PFSK-1 (cell line): ENCODE results near the gene SLC25A39. TPM values are rescaled to one million over a fixed set of nuclear protein-coding genes. Genes with fewer than 3 reads are reported as not detected.

Experiments
- FOXP2 ChIP-seq: optimal IDR thresholded peaks from 2 replicates; pipeline ENCODE3; 2011; ENCODE audit warnings: borderline replicate concordance, control low read depth, inconsistent platforms; ENCODE audit not compliant: insufficient read depth; ENCODE audit errors: extremely low read length, extremely low read depth
- POLR2AphosphoS5 ChIP-seq: IDR thresholded peaks from 2 replicates; pipeline ENCODE4 v1.6.1; 2012; ENCODE audit warnings: low read depth, mild to moderate bottlenecking, control low read depth, low read length, moderate library complexity
- SIN3A ChIP-seq: IDR thresholded peaks from 2 replicates; pipeline ENCODE4 v1.6.1; 2012; ENCODE audit warnings: mild to moderate bottlenecking, low read length, moderate library complexity, borderline replicate concordance; ENCODE audit not compliant: insufficient read depth
- TAF1 ChIP-seq: IDR thresholded peaks from 2 replicates; pipeline ENCODE4 v1.6.1; 2012; ENCODE audit warnings: low read length, control low read depth, borderline replicate concordance; ENCODE audit not compliant: insufficient read depth
- polyA plus RNA-seq: library from polyadenylated mRNA; unstranded; fragments of >200 nt; gene quantifications from one replicate; pipeline ENCODE4 v1.2.1, GENCODE V29; 2012; ENCODE audit warnings: low read depth, missing spikeins; ENCODE audit not compliant: insufficient read length
- TF ChIP-seq, protein P1 (sequence below), 2 experiments: IDR thresholded peaks; 2 replicates each; pipeline versions ENCODE4 v1.6.1 to v1.8.0; 2011 to 2012; ENCODE audit warnings: low read depth in 2 of 2, low read length in 2 of 2, control low read depth in 1 of 2, inconsistent platforms in 1 of 2, mild to moderate bottlenecking in 1 of 2, moderate library complexity in 1 of 2; ENCODE audit not compliant: insufficient read depth in 1 of 2

The SLC25A39 gene
- 356 TPM for polyA plus RNA-seq

GRCh38 chr17:44324571-44325275, at the start of gene SLC25A39:
TSS of gene SLC25A39 (minus strand) at chr17:44324823. CDS start at chr17:44323562, 1,261 bp downstream.
- TF ChIP-seq, protein P1, sequence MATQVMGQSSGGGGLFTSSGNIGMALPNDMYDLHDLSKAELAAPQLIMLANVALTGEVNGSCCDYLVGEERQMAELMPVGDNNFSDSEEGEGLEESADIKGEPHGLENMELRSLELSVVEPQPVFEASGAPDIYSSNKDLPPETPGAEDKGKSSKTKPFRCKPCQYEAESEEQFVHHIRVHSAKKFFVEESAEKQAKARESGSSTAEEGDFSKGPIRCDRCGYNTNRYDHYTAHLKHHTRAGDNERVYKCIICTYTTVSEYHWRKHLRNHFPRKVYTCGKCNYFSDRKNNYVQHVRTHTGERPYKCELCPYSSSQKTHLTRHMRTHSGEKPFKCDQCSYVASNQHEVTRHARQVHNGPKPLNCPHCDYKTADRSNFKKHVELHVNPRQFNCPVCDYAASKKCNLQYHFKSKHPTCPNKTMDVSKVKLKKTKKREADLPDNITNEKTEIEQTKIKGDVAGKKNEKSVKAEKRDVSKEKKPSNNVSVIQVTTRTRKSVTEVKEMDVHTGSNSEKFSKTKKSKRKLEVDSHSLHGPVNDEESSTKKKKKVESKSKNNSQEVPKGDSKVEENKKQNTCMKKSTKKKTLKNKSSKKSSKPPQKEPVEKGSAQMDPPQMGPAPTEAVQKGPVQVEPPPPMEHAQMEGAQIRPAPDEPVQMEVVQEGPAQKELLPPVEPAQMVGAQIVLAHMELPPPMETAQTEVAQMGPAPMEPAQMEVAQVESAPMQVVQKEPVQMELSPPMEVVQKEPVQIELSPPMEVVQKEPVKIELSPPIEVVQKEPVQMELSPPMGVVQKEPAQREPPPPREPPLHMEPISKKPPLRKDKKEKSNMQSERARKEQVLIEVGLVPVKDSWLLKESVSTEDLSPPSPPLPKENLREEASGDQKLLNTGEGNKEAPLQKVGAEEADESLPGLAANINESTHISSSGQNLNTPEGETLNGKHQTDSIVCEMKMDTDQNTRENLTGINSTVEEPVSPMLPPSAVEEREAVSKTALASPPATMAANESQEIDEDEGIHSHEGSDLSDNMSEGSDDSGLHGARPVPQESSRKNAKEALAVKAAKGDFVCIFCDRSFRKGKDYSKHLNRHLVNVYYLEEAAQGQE (IDR thresholded peaks at IDR 0.05; ENCODE audit: insufficient read depth in 1 of 2, low read depth in 2 of 2, low read length in 2 of 2), result no peak; a peak in 1 of 4 replicates
- TF ChIP-seq POLR2AphosphoS5, result peak; percentile 70
- peak; percentile 12 for TF ChIP-seq FOXP2
- TF ChIP-seq TAF1, result peak; percentile 65; the same call in 1 of the 2 replicates
- peak; percentile 48; the same call in 1 of the 2 replicates for TF ChIP-seq SIN3A

GRCh38 chr17:44372036-44372435, 47.4 kb upstream of the SLC25A39 start:
- TF ChIP-seq SIN3A, result no peak
- TF ChIP-seq, protein P1 (IDR thresholded peaks at IDR 0.05; ENCODE audit: insufficient read depth in 1 of 2, low read depth in 2 of 2, low read length in 2 of 2), result no peak
- TF ChIP-seq TAF1, result no peak
- TF ChIP-seq POLR2AphosphoS5, result no peak
- TF ChIP-seq FOXP2, result no peak

- TF ChIP-seq FOXP2, result no peak
These were observed 42.8 kb upstream of the SLC25A39 start for GRCh38 chr17:44367231-44367979.

DNA sequence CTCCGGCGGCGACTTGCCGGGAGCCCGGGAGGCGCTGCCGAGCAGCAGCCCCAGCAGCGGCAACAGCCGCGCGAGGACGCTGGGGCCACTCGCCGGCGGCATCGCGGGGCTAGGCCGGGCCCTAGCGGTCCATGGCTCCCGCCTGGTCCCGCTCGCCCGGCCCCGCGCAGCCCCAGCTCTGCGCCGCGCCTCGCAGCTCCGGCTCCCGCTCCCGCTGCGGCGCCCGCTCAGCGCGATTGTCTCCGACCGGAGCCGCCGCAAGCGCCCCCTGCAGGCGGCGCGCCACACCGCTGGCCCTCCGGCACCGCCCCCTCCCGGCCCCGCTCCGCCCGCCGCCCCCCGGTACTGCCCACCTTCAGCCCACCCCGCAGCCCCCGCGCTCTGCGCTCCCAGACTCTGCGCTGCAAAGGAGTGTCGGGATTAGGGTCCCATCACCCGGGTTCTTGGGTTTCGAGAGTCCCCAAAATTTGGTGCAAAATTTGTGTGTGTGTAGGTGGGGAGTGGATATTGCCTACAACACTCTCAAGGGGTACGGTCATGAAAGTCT, 39.1 kb upstream of the SLC25A39 start, which contains the start of gene FAM171A2:
FAM171A2 (minus strand) TSS at position 241 of the 547 bp plus-strand sequence; CDS start at position 102, 139 bp downstream.
- peak; percentile 52 for TF ChIP-seq FOXP2
- no peak for TF ChIP-seq POLR2AphosphoS5
- no peak for TF ChIP-seq SIN3A

DNA sequence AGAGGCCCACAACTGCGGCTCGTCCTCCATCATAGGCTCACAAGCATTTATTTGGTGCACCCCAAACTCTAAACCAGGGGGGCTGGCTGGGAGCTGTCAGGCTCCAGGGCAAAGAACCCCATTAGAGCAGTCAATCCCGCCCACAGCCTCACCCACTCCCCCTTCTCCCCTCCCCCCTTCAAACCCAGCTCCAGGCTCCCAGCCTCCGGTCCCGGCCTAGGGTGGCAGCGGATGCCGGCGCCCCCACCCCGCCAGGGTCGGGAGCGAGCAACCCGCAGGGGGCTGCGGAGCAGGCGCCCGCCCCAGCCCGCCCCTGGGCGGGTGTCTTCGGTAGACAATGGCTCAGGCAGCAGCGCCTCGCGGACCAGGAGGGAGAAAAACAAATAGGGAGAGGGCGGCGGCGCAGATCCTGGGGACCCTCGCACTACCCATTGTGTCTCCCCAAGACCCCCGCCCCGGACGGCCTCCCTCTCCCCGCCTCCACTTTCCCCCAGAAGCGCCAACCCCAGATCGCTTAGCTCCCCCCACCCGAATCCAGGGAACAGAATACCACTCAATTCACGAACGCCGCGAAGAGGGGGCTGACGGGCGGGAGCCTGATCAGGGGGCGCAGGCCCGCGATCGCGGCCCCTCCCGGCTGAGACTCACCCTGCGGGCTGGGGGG, 38.5 kb upstream of the SLC25A39 start:
- TF ChIP-seq FOXP2 (no peak), SIN3A (no peak), TAF1 (peak; percentile 31; the same call in 1 of the 2 replicates), POLR2AphosphoS5 (no peak)
- TF ChIP-seq, protein P1 (IDR thresholded peaks at IDR 0.05; ENCODE audit: insufficient read depth in 1 of 2, low read depth in 2 of 2, low read length in 2 of 2), result no peak
